Activated CD4-positive, alpha-beta T cell treated with anti-CD3 and anti-CD28 coated beads for 4 hours (primary cell): Measurements from ENCODE around the gene HPSE2.
"Not testable (repeated sequence)": the region's sequence is repeated elsewhere in the genome, so short reads cannot be mapped to it uniquely, and the experiment has no call there.

ENCODE experiments used
- DNase-seq, 2 donors: peaks; one replicate each; pipeline ENCODE4 v3.0.0-alpha.2; 2020

The HPSE2 gene

GRCh38 chr10:99235658-99236626 lies at the start of gene HPSE2:
Gene HPSE2 (minus strand): TSS chr10:99235852.
- DNase-seq, result no peak

GRCh38 chr10:99280472-99280871 lies 44.8 kb upstream of the HPSE2 start:
- no peak for DNase-seq

GRCh38 chr10:99279626-99280111 lies 44.0 kb upstream of the HPSE2 start:
- no peak for DNase-seq

GRCh38 chr10:99276848-99277486 lies 41.3 kb upstream of the HPSE2 start:
- DNase-seq, result no peak

- DNase-seq, result no peak
Observed at GRCh38 chr10:99266383-99266782, 30.7 kb upstream of the HPSE2 start.

GRCh38 chr10:99248824-99249223 lies 13.2 kb upstream of the HPSE2 start:
- DNase-seq, result no peak

- not testable (repeated sequence) for DNase-seq
Observed at GRCh38 chr10:99247893-99248292, 12.2 kb upstream of the HPSE2 start.

GRCh38 chr10:99236627-99237309 lies 1.1 kb upstream of the HPSE2 start:
- DNase-seq, result no peak

- no peak for DNase-seq
Observed at GRCh38 chr10:99234791-99235657, 628 bp downstream of the HPSE2 start.

GRCh38 chr10:99234041-99234790 lies 1.4 kb downstream of the HPSE2 start:
- peak in 1 of 2 donors; percentile 5 for DNase-seq

- no peak for DNase-seq
Observed at GRCh38 chr10:99233689-99234037, 2.0 kb downstream of the HPSE2 start.

- DNase-seq, result no peak
Observed at GRCh38 chr10:99233000-99233688, 2.5 kb downstream of the HPSE2 start.

GRCh38 chr10:99232360-99232999 lies 3.2 kb downstream of the HPSE2 start:
- DNase-seq, result no peak

GRCh38 chr10:99224766-99225165 lies 10.9 kb downstream of the HPSE2 start:
- no peak for DNase-seq

GRCh38 chr10:99207340-99207739 lies 28.3 kb downstream of the HPSE2 start:
- DNase-seq, result no peak

GRCh38 chr10:99203310-99203709 lies 32.3 kb downstream of the HPSE2 start:
- DNase-seq, result no peak

GRCh38 chr10:99172950-99173349 lies 62.7 kb downstream of the HPSE2 start:
- no peak for DNase-seq

GRCh38 chr10:99172128-99172738 lies 63.4 kb downstream of the HPSE2 start:
- no peak for DNase-seq

GRCh38 chr10:99170116-99170675 lies 65.5 kb downstream of the HPSE2 start:
- no peak for DNase-seq

- no peak for DNase-seq
Observed at GRCh38 chr10:99161165-99161564, 74.5 kb downstream of the HPSE2 start.
